ENCODE data around the gene ANGPTL2.

The ANGPTL2 gene

DNA sequence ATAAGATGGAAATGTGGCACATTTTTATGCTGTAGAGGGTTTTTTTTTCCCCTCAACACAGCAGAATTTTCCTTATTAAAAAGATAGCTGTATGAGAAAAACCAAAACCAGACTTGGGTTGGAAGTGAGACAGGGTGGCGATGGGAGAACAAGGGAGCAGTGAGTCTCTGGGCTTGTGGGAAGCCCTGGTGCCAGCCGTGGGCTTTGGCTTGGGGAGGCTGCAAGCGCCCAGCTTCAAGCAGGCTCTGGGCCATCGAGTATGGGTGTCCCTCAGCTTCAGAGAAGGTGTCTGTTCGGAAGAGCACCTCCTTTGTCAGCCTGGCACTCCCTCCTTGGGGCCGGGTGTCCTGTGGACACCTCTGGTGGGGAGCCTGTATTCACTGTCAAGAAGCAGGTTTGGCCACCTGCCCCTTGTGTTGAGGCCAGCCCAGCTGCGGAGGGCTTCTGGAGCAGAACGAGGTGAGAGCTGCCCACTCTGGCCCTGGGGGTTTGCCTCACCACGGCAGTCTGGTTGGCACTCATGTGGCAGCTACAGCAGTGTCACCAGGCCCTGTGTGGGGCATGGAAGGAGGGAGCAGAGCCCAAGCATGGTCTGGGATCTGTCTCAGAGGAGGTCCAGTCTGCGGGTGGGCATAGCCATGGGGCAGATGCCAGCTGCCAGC lies 37.6 kb upstream of the ANGPTL2 start:
- no peak for TF ChIP-seq EP300 (IDR thresholded peaks at IDR 0.05; ENCODE audit: borderline replicate concordance)
- TF ChIP-seq CREB1 (IDR thresholded peaks at IDR 0.05; ENCODE audit: low read depth): no peak
- no peak for TF ChIP-seq TEAD4 (IDR thresholded peaks at IDR 0.05)
- no peak for TF ChIP-seq RAD21 (IDR thresholded peaks at IDR 0.05; ENCODE audit: low read depth)
- TF ChIP-seq, protein P1, sequence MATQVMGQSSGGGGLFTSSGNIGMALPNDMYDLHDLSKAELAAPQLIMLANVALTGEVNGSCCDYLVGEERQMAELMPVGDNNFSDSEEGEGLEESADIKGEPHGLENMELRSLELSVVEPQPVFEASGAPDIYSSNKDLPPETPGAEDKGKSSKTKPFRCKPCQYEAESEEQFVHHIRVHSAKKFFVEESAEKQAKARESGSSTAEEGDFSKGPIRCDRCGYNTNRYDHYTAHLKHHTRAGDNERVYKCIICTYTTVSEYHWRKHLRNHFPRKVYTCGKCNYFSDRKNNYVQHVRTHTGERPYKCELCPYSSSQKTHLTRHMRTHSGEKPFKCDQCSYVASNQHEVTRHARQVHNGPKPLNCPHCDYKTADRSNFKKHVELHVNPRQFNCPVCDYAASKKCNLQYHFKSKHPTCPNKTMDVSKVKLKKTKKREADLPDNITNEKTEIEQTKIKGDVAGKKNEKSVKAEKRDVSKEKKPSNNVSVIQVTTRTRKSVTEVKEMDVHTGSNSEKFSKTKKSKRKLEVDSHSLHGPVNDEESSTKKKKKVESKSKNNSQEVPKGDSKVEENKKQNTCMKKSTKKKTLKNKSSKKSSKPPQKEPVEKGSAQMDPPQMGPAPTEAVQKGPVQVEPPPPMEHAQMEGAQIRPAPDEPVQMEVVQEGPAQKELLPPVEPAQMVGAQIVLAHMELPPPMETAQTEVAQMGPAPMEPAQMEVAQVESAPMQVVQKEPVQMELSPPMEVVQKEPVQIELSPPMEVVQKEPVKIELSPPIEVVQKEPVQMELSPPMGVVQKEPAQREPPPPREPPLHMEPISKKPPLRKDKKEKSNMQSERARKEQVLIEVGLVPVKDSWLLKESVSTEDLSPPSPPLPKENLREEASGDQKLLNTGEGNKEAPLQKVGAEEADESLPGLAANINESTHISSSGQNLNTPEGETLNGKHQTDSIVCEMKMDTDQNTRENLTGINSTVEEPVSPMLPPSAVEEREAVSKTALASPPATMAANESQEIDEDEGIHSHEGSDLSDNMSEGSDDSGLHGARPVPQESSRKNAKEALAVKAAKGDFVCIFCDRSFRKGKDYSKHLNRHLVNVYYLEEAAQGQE (IDR thresholded peaks at IDR 0.05; ENCODE audit: low read depth): no peak
- no peak for TF ChIP-seq CEBPB (IDR thresholded peaks at IDR 0.05)
- TF ChIP-seq, protein P2, sequence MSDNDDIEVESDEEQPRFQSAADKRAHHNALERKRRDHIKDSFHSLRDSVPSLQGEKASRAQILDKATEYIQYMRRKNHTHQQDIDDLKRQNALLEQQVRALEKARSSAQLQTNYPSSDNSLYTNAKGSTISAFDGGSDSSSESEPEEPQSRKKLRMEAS (IDR thresholded peaks at IDR 0.05): no peak
- TF ChIP-seq EGR1 (IDR thresholded peaks at IDR 0.05): no peak
- TF ChIP-seq, protein P3, sequence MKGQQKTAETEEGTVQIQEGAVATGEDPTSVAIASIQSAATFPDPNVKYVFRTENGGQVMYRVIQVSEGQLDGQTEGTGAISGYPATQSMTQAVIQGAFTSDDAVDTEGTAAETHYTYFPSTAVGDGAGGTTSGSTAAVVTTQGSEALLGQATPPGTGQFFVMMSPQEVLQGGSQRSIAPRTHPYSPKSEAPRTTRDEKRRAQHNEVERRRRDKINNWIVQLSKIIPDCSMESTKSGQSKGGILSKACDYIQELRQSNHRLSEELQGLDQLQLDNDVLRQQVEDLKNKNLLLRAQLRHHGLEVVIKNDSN (IDR thresholded peaks at IDR 0.05): no peak
- TF ChIP-seq NFIC (IDR thresholded peaks at IDR 0.05): no peak
- no peak for TF ChIP-seq ZBTB7A (IDR thresholded peaks at IDR 0.05; ENCODE audit: low read depth)
- TF ChIP-seq YY1 (IDR thresholded peaks at IDR 0.05; ENCODE audit: low read depth): no peak
- TF ChIP-seq TCF12 (IDR thresholded peaks at IDR 0.05; ENCODE audit: low read depth): no peak
- TF ChIP-seq TAF1 (IDR thresholded peaks at IDR 0.05; ENCODE audit: low read depth): no peak
- no peak for TF ChIP-seq FOXM1 (IDR thresholded peaks at IDR 0.05; ENCODE audit: borderline replicate concordance, low read depth)

DNA sequence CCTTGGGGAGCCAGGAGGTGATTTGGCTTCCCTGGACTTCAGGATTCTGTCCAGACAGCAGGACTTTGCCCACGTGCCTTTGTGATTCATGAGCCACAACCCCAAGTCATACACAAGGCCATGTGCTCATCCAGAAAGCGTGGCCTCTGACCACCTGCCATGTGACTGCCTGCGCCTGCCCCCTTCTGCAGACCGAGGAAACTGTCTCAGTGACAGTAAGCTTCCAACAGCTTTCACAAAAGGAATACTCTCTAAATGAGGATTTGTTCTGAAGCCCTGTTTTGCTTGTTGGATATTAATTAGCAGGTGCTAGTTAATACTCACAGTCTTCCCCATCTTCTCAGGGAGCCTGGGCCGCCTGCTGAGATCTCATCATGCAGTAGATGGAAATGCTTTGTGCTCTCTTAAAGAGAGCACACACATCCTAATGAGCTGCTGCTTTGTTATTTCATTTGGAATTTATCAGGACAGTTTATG lies 36.9 kb upstream of the ANGPTL2 start:
- TF ChIP-seq, protein P2 (IDR thresholded peaks at IDR 0.05): no peak
- TF ChIP-seq, protein P3 (IDR thresholded peaks at IDR 0.05): peak; percentile 35; the same call in 1 of the 2 replicates
- TF ChIP-seq CEBPB (IDR thresholded peaks at IDR 0.05) (no peak), TCF12 (IDR thresholded peaks at IDR 0.05; ENCODE audit: low read depth) (no peak), YY1 (IDR thresholded peaks at IDR 0.05; ENCODE audit: low read depth) (no peak)

DNA sequence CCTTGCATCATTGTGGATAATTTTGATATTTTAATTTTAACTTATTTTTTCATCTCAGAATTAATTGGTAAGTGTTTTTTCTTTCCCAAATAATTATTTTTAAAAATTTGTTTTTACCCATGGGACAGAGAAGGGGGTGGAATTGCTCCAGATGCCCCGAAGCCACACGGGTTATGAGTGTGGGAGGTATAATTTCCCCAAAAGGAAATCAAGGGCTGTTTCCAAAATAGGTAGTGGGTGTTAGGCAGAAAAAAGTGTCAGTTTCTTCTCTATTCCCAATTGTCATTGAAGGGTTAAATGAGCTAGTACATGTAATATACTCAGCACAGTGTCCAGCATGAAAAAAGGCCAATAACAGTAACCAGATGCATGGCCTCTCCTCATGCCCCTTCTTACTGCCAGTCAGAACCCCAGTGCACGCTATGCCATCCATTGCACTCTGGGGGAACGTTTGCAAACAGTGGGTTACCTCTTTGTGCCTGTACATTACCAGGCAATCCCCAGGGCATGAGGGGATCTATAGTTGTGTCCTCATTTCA lies 36.4 kb upstream of the ANGPTL2 start:
- TF ChIP-seq, protein P3 (IDR thresholded peaks at IDR 0.05): no peak
- no peak for TF ChIP-seq YY1 (IDR thresholded peaks at IDR 0.05; ENCODE audit: low read depth)
- no peak for TF ChIP-seq TCF12 (IDR thresholded peaks at IDR 0.05; ENCODE audit: low read depth)
- TF ChIP-seq RAD21 (IDR thresholded peaks at IDR 0.05; ENCODE audit: low read depth): no peak
- TF ChIP-seq, protein P1 (IDR thresholded peaks at IDR 0.05; ENCODE audit: low read depth): no peak
- TF ChIP-seq TEAD4 (IDR thresholded peaks at IDR 0.05): no peak
- no peak for TF ChIP-seq EGR1 (IDR thresholded peaks at IDR 0.05)
- TF ChIP-seq ZBTB7A (IDR thresholded peaks at IDR 0.05; ENCODE audit: low read depth): no peak
- TF ChIP-seq TAF1 (IDR thresholded peaks at IDR 0.05; ENCODE audit: low read depth): no peak

DNA sequence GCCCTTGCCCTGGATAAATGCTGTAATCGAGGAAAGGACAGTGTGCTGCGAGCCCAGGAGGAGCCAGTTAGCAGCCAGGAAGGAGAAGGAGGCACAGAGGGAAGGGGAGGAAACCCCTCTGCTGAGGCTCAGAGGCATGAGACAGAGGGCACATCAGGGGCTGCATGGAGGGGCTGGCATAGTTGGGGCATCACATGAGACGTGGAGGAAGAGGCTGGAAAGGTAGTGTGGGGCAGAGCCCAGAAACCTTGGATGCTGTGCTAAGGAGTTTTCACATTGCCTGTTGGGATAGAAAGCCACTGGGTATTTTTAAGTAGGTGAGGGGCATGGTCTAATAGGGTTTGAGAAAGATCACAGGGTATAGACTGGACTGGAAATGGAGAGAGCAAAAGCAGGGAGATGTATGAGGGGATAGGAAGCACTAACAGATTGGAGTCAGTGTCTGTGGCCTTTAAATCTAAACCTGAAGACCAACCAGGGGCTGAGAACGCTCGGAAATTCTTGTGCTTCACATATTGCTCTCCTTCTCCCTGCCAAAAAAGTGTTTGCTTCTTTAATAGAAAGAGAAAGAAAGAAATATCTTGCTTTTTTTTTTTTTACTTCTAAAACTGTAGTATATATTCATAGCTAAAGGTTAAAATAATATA lies 33.0 kb upstream of the ANGPTL2 start:
- no peak for TF ChIP-seq EGR1 (IDR thresholded peaks at IDR 0.05)
- TF ChIP-seq, protein P2 (IDR thresholded peaks at IDR 0.05): no peak
- no peak for TF ChIP-seq CEBPB (IDR thresholded peaks at IDR 0.05)
- TF ChIP-seq CREB1 (IDR thresholded peaks at IDR 0.05; ENCODE audit: low read depth): no peak
- TF ChIP-seq EP300 (IDR thresholded peaks at IDR 0.05; ENCODE audit: borderline replicate concordance): no peak
- no peak for TF ChIP-seq TCF12 (IDR thresholded peaks at IDR 0.05; ENCODE audit: low read depth)
- TF ChIP-seq FOXM1 (IDR thresholded peaks at IDR 0.05; ENCODE audit: borderline replicate concordance, low read depth): no peak
- no peak for TF ChIP-seq RAD21 (IDR thresholded peaks at IDR 0.05; ENCODE audit: low read depth)
- no peak for TF ChIP-seq TAF1 (IDR thresholded peaks at IDR 0.05; ENCODE audit: low read depth)
- no peak for TF ChIP-seq ZBTB7A (IDR thresholded peaks at IDR 0.05; ENCODE audit: low read depth)
- no peak for TF ChIP-seq TEAD4 (IDR thresholded peaks at IDR 0.05)
- no peak for TF ChIP-seq NFIC (IDR thresholded peaks at IDR 0.05)
- TF ChIP-seq, protein P3 (IDR thresholded peaks at IDR 0.05): no peak
- no peak for TF ChIP-seq YY1 (IDR thresholded peaks at IDR 0.05; ENCODE audit: low read depth)

All from Ishikawa (cell line).